Hematopoietic multipotent progenitor cell treated with erythropoietin and hydrocortisone succinate and interleukin-3 and kit ligand, for 4 days (in vitro differentiated cells): ENCODE results near the gene PDLIM1.
A peak's percentile ranks its signal among the peaks of the same experiment; 100 is the strongest.
"Not testable (repeated sequence)": the region's sequence is repeated elsewhere in the genome, so short reads cannot be mapped to it uniquely, and the experiment has no call there.

Source experiments
- DNase-seq: peaks from one replicate; pipeline ENCODE4 v3.0.0-alpha.2; 2015

PDLIM1 gene

GRCh38 chr10:95237376-95238170 lies 53.2 kb downstream of the PDLIM1 start:
- DNase-seq, result no peak

GRCh38 chr10:95236068-95236903 lies 54.5 kb downstream of the PDLIM1 start:
- peak; percentile 47 for DNase-seq

GRCh38 chr10:95235676-95236067 lies 55.1 kb downstream of the PDLIM1 start:
- no peak for DNase-seq

- DNase-seq, result no peak
Observed at GRCh38 chr10:95234951-95235350, 55.9 kb downstream of the PDLIM1 start.

- no peak for DNase-seq
Observed at GRCh38 chr10:95233377-95234034, 57.3 kb downstream of the PDLIM1 start.

GRCh38 chr10:95230677-95231586 lies 59.9 kb downstream of the PDLIM1 start:
- peak; percentile 81 for DNase-seq

GRCh38 chr10:95229724-95230627 lies 60.8 kb downstream of the PDLIM1 start:
- DNase-seq, result no peak

DNA sequence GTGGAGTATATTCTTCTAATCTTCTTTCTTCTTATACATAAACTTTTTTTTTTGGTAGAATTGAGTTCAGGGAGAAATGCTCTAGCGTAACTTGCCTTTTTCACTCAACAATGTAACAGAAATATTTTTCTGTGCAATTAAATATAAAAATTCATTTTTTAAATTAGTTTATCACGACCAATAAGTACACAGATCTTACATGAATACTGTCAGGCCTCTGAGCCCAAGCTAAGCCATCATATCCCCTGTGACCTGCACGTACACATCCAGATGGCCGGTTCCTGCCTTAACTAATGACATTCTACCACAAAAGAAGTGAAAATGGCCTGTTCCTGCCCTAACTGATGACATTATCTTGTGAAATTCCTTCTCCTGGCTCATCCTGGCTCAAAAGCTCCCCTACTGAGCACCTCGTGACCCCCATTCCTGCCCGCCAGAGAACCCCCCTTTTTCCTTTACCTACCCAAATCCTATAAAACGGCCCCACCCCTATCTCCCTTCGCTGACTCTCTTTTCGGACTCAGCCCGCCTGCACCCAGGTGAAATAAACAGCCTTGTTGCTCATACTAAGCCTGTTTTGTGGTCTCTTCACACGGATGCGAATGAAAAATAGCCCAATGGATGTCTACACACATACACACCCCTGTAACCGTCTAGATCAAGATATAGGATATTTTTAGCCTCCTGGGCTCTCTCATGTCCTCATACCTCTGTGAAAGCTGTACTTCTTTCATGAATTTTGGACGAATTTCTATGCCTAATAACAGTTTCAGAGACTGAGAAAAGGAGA lies 61.7 kb downstream of the PDLIM1 start:
- DNase-seq, result not testable (repeated sequence)

GRCh38 chr10:95225136-95225535 lies 65.7 kb downstream of the PDLIM1 start:
- no peak for DNase-seq

- no peak for DNase-seq
Observed at GRCh38 chr10:95221124-95221523, 69.7 kb downstream of the PDLIM1 start.

- DNase-seq, result no peak
Observed at GRCh38 chr10:95220539-95220938, 70.3 kb downstream of the PDLIM1 start.

DNA sequence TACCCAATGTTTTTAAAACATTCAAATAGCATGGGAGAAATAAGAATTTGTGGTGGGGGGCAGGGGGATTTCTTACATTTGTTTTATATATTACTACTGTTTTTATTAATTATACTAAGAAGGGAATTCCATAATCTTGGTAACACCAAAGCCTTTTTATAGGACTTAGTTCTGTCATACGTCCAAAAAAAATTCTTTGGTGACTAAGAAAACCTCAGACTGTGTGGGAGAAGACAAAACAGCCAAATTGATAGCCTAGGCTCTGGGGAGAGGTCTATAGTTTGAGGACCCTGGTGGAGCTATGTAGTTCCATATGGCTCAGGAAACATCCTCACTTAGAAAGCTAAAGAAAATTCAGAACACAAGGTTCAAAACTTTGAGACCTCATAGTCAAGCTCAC lies 73.3 kb downstream of the PDLIM1 start:
- DNase-seq, result no peak

DNA sequence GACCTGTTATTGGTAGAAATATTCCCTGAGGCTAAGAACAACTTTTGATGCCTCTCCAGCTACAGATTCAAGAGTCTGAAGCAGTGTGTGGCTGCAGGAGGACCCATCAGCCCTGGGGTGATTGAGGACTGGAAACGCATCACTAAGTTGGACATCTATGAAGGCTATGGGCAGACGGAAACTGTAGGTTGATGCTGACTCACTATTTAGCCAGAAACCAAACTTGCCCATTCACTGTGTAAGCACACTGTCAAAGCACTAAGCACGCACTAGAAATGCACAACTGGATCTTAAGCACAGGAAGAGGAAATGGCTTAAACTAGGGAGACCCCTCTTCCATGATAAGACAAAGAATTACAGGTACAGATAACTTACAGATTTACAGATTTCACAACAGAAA lies 76.0 kb downstream of the PDLIM1 start:
- peak; percentile 67 for DNase-seq

DNA sequence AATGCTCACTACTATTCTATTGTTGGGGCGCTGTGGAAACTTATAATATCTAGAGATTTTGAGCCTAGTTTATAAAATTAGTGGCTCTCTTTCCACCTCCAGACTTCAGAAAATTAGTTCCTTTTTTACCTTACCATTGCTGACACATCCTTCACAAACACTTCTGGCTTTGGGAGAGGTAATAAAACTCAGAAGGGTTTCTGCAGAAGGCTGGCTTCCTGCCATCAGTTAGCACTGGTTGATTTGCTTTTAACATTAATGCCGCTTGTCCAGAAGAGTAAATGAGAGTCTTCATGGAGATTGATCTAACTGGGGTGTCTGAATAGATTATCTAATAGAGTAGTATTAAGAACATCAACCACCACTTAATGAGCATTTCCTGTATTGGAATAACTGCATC lies 76.4 kb downstream of the PDLIM1 start:
- peak; percentile 50 for DNase-seq

DNA sequence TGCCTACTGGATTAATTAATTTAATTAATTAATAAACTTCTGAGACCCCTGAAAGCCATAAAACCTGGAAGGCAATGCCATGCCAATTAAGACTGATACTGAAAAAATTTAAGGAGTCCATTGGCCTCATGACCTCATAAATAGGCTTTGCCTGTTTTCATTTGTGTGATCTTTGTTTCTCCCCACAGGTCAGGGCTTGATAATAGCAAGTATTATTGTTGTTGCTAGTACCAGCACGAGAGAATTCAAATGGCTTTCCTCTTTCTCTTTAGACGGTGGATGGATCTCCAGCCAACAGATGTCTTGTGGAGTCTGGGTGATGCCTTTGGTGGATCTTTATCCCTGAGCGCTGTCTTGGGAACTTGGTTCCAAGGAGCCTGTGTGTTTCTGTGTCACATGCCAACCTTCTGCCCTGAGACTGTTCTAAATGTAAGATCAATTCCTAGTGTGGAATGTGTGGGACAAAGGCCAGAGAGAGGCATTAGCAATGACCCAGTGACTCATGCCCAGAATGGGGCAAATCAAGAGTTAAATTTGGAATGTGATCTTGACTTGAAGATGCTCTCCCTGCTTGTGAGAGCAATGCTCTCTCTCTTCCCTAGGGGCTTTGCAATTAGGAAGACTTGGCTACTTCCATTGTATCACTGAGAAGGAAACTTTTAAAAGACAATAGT lies 79.1 kb downstream of the PDLIM1 start:
- no peak for DNase-seq

DNA sequence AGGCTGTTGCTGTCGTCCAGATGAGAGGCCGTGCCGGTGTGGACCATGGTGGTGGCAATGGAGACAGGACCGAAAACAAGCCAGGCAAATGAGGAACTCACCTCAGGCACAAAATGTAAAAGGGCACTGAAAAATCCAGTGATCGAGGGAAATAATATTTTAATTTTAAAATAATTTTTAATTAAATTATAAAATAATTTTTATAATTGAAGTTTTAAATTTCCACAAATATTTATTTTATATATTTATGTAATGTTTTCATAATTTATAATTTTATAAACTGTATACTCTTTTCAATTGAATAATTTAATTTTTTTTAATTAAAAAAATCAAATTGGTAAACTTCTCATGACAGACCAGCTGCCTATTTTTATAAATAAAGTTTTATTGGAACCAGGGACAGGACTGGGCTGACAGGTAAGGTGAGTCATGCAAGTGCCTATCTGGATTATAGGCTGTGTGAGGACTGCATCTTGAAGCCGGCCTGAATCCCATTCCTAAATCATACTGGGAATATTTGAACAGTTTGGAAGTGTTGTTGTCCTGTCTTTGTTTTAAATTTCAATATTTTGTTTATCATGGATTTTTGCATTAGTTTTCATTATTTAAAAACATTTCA lies 81.2 kb downstream of the PDLIM1 start:
- DNase-seq, result no peak

DNA sequence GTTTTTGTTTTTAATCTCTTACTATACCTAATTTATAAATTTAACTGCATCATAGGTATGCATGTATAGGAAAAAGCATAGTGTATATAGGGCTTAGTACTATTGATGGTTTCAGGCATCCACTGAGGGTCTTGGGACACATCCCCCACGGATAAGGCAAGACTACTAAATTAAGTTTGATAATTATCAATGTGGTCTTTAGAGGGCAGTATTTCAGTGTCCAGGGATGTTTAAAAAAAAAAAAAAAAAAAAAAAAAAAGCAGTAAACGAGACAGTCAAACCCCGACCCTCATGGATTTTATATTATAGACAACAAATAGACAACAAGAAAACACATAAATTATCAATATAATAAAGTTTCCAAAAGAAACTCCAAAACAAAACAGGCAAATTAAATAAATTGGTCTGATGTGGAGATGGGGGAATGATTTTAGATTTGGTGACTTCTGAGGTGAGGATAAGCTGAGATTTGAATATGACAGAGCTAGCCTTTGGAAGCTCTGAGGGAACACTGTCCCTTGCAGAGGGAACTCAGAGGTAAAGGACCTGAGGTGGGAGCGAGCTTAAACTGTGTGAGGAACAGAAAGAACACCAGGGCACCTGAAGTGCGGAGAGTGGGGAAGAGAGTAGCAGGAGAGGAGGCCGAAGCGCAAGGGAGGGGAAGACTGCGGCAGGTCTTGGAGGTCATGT lies 82.0 kb downstream of the PDLIM1 start:
- peak; percentile 60 for DNase-seq

GRCh38 chr10:95202865-95203264 lies 87.9 kb downstream of the PDLIM1 start:
- DNase-seq, result not testable (repeated sequence)

DNA sequence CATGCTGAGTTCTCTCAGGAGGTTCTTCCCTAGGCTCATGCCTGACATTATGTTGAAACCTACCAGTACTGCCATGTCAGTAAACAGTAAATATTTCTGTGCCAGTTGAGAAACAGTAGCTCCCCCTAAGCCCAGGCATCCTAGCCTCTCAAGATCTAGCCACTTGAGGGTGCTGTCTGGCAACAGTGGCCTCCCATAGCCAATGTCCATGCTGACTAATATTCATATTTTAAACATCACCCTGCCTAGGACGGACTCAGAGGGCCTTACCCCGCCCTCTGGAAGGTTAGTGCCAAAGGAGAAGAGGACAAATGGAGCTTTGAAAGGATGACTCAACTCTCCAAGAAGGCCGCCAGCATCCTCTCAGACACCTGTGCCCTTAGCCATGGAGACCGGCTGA lies 89.1 kb downstream of the PDLIM1 start:
- peak; percentile 22 for DNase-seq
